ENCODE measurements around the gene ZCCHC14.

Gene ZCCHC14

DNA sequence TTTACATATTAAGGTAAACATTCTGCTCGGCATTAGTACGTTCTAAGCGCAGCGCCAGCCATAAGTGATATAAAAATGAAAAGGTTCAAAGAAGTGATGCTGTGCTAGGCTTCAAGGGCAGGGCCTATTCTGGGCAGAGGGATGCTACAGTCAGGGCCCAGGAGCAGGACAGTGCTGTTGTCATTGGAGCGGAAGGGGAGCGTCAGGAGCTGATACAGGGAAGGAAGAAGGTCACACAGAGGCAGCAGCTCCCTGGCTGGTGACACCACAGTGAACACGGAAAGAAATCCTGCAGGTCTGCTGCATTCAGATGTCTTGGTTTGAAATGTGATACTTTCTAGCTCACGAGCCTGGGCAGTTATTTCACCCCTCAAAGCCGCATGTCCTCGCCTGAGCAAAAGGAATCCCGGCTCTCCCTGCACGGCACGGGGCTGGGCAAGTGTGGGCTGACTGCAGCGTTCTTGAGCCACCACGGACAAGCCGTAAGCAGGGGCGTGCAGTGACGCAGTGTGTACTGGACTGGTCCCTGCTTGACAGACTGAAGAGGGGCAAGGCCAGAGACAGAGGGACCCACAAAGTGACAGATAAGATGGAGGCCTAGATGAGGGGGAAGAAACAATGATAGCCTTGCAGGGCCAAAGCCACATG, 41.1 kb downstream of the ZCCHC14 start:
- Mint-ChIP-seq H3K27ac (no peak overlapping the region), H3K27me3 (ENCODE audit: low read depth) (no peaks in the 10 kb centered on the region), H3K36me3 (ENCODE audit: low read depth) (no peaks in the 10 kb centered on the region), H3K4me1 (ENCODE audit: low read depth) (peaks cover 1% of the 10 kb centered on the region), H3K4me3 (no peak overlapping the region), H3K9me3 (no peaks in the 10 kb centered on the region)

- Mint-ChIP-seq H3K27me3 (ENCODE audit: low read depth) (no peaks in the 10 kb centered on the region), H3K36me3 (ENCODE audit: low read depth) (peaks cover 5% of the 10 kb centered on the region), H3K27ac (no peak overlapping the region), H3K4me1 (ENCODE audit: low read depth) (peaks cover 1% of the 10 kb centered on the region), H3K9me3 (no peaks in the 10 kb centered on the region), H3K4me3 (no peak overlapping the region)
Measured at GRCh38 chr16:87448866-87449265, 44.0 kb downstream of the ZCCHC14 start.

DNA sequence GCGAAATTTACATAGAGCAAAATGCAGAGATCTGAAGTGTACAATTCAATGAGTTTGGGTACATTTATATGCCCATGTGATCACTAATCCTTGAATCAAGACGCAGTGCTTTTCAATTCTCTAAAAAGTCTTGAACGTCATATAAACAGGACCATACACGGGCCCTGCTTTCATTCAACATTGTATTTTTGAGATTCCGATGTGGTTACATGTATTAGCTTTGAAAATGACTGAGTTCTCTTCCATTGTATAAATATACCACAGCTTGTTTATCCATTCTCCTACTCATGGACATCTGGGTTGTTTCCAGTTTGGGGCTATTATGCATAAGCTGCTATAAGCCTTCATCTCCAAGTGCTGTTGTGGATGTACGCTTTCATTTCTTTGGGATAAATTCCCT, 45.5 kb downstream of the ZCCHC14 start:
- no peak overlapping the region for H3K27ac Mint-ChIP-seq
- H3K36me3 Mint-ChIP-seq (ENCODE audit: low read depth) = peaks cover 5% of the 10 kb centered on the region
- no peaks in the 10 kb centered on the region for H3K27me3 Mint-ChIP-seq (ENCODE audit: low read depth)
- H3K9me3 Mint-ChIP-seq = no peaks in the 10 kb centered on the region
- no peak overlapping the region for H3K4me3 Mint-ChIP-seq
- peaks cover 1% of the 10 kb centered on the region for H3K4me1 Mint-ChIP-seq (ENCODE audit: low read depth)

DNA sequence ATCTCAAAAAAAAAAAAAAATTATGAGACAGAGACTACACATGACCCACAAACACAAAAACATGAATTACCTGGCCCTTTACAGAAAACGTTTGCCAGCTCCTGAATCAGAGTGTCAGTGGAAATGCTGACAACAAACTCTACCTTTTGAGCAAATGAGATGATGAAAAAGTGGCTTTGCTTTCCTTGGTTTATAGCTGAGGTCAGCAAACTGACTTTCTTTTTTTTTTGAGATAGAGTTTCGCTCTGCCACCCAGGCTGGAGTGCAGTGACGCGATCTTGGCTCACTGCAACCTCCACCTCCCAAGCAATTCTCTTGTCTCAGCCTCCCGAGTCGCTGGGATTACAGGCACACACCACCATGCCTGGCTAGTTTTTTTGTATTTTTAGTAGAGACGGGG, 46.3 kb downstream of the ZCCHC14 start:
- H3K27ac Mint-ChIP-seq = no peak overlapping the region
- peaks cover 5% of the 10 kb centered on the region for H3K36me3 Mint-ChIP-seq (ENCODE audit: low read depth)
- no peak overlapping the region for H3K4me3 Mint-ChIP-seq
- H3K9me3 Mint-ChIP-seq = no peaks in the 10 kb centered on the region
- H3K4me1 Mint-ChIP-seq (ENCODE audit: low read depth) = peaks cover 1% of the 10 kb centered on the region
- H3K27me3 Mint-ChIP-seq (ENCODE audit: low read depth) = no peaks in the 10 kb centered on the region

DNA sequence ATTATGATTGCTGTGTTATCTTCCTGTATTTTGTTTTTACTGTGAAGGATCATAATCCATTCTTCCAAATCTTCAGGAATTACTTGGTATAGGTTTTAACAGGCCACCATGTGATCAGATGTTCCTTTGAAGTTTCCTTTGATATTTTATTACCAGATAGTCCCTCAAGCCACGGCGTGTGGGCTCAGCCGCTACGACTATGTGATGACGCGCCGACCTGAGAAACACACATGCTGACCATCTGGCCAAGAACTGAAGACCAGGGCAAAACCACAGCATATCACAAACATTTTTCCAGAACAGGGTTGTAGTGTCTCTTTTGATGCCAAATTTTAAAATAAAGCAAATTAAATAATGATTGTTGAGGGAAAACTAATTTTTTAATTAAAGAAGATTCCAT, 47.3 kb downstream of the ZCCHC14 start:
- peaks cover 1% of the 10 kb centered on the region for H3K4me1 Mint-ChIP-seq (ENCODE audit: low read depth)
- H3K36me3 Mint-ChIP-seq (ENCODE audit: low read depth) = peaks cover 5% of the 10 kb centered on the region
- no peak overlapping the region for H3K4me3 Mint-ChIP-seq
- H3K9me3 Mint-ChIP-seq = no peaks in the 10 kb centered on the region
- no peak overlapping the region for H3K27ac Mint-ChIP-seq
- no peaks in the 10 kb centered on the region for H3K27me3 Mint-ChIP-seq (ENCODE audit: low read depth)

DNA sequence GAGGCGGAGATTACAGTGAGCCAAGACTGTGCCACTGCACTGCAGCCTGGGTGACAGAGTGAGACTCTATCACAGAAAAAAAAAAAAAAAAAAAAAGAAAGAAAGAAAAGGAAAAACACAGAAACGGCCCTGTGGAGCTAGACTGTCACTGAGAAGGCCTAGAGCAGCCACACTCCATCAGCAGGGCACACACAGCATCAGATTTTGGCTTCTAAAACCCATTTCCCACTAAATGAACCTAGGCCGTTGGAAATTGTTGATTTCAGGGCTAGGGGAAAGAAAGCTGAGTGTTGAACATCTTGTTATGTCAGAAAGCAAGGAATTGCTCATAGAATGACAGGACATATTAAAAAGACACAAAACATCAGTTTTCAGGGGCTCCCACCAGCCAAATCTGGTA, 48.9 kb downstream of the ZCCHC14 start:
- no peak overlapping the region for H3K4me3 Mint-ChIP-seq
- H3K27ac Mint-ChIP-seq = no peak overlapping the region
- H3K9me3 Mint-ChIP-seq = no peaks in the 10 kb centered on the region
- H3K36me3 Mint-ChIP-seq (ENCODE audit: low read depth) = peaks cover 5% of the 10 kb centered on the region
- H3K27me3 Mint-ChIP-seq (ENCODE audit: low read depth) = no peaks in the 10 kb centered on the region
- H3K4me1 Mint-ChIP-seq (ENCODE audit: low read depth) = no peaks in the 10 kb centered on the region

DNA sequence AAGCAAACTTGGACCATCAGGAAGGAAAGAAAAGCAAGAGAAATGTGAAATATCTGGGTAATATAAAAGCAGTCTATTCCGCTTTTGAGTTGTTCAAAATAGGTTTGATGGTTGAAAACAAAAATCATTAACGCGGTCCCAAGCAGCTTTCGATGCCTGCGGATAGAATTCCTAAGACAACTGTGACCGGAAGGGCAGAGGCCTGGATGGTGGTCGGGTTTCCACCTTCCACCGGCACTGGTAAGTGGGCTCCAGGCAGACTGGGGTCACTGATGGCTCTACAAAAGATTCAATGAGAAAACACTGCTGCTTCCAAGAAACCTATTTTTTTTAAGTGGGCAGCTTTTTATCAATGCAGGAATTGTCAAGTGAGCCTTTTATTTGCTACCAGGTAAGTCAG, 49.8 kb downstream of the ZCCHC14 start:
- Mint-ChIP-seq H3K27ac (no peak overlapping the region), H3K36me3 (ENCODE audit: low read depth) (peaks cover 5% of the 10 kb centered on the region), H3K4me1 (ENCODE audit: low read depth) (no peaks in the 10 kb centered on the region), H3K9me3 (no peaks in the 10 kb centered on the region), H3K27me3 (ENCODE audit: low read depth) (no peaks in the 10 kb centered on the region), H3K4me3 (no peak overlapping the region)

DNA sequence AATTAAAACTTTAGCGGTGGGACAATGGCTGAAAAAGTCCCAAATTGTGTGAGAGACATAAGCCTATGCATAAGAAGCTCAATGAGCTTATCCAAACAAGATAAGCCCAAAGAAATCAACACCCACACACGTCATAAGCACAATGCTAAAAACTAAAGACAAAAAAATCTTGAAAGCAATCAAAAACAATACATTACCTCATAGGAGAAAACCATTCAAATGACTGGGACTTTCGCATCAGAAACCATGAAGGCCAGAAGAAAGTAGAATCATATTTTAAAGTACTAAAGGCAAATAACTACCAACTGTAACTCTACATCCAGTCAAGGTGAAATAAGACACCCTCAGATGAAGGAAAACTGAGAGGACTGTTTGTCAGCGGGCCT, 50.2 kb downstream of the ZCCHC14 start:
- H3K27me3 Mint-ChIP-seq (ENCODE audit: low read depth) = no peaks in the 10 kb centered on the region
- H3K27ac Mint-ChIP-seq = no peak overlapping the region
- H3K4me3 Mint-ChIP-seq = no peak overlapping the region
- H3K9me3 Mint-ChIP-seq = no peaks in the 10 kb centered on the region
- peaks cover 5% of the 10 kb centered on the region for H3K36me3 Mint-ChIP-seq (ENCODE audit: low read depth)
- no peaks in the 10 kb centered on the region for H3K4me1 Mint-ChIP-seq (ENCODE audit: low read depth)

DNA sequence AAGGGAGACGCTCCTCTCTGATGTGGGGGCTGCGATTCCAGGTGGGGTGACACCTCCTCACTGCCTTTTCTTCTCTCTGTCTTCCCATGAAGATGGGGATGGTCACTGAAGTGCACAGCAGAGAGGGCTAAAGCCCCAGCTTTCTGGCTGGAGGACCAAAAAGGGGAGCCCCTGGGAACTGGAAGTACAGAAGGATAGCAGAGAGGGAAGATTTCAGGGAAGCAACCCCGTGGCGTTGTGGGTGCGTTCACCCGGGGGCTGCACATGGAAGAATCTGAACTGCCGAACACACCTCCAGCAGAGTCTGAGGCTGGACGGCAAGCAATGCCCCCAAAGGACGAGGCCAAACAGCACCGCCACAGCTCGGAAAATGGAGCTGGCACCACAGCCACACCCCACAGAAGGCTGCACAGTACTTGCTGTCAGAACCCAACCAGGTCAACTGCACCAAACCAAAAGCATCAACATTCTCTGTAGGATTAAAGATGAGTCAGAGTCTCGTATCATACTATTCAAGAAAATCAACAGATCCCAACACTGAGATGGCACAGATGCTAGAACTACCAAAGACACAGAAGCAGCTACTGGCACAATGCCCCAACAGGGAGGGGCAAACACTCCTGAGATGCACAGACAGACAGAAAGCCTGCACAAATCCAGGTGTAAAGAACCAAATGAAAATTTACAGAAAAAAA, 50.8 kb downstream of the ZCCHC14 start:
- Mint-ChIP-seq H3K27me3 (ENCODE audit: low read depth) (no peaks in the 10 kb centered on the region), H3K4me1 (ENCODE audit: low read depth) (no peaks in the 10 kb centered on the region), H3K9me3 (no peaks in the 10 kb centered on the region), H3K27ac (no peak overlapping the region), H3K4me3 (no peak overlapping the region), H3K36me3 (ENCODE audit: low read depth) (peaks cover 5% of the 10 kb centered on the region)

DNA sequence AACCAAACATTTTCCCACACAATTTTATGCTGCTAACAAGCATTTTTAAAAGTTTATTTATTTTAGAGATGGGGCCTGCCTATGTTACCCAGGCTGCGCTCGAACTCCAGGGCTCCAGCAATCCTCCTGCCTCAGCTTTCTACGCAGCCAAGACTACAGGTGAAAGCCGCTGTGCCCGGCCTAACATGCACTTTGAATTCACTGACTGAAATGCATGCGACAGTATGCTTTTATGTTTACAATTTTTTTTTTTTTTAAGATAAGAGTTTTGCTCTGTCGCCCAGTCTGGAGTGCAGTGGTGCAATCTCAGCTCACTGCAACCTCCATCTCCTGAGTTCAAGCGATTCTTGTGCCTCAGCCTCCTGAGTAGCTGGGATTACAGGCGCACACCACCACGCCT, 52.9 kb downstream of the ZCCHC14 start:
- no peaks in the 10 kb centered on the region for H3K9me3 Mint-ChIP-seq
- H3K4me3 Mint-ChIP-seq = no peak overlapping the region
- H3K27me3 Mint-ChIP-seq (ENCODE audit: low read depth) = peaks cover 14% of the 10 kb centered on the region
- peaks cover 2% of the 10 kb centered on the region for H3K36me3 Mint-ChIP-seq (ENCODE audit: low read depth)
- no peak overlapping the region for H3K27ac Mint-ChIP-seq
- peaks cover 8% of the 10 kb centered on the region for H3K4me1 Mint-ChIP-seq (ENCODE audit: low read depth)

DNA sequence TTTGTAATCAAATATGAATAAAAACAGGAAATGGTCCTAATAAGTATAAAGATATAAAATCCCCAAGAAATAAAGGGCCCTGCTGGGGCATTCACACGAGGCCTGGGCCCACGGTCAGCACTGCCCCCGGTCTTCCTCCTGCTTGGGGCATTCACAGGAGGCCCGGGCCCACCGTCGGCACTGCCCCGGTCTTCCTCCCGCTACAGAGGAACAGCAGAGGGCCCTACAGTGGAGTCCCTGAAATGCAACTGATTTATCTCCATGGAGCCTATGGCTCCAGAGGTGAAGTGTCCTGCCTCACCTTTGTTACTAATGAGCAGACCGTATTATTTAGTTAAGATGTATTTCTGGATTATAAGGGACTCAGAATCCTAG, 54.2 kb downstream of the ZCCHC14 start:
- Mint-ChIP-seq H3K4me3 (no peak overlapping the region), H3K27me3 (ENCODE audit: low read depth) (peaks cover 15% of the 10 kb centered on the region), H3K27ac (no peak overlapping the region), H3K4me1 (ENCODE audit: low read depth) (peaks cover 8% of the 10 kb centered on the region), H3K9me3 (no peaks in the 10 kb centered on the region), H3K36me3 (ENCODE audit: low read depth) (no peaks in the 10 kb centered on the region)

DNA sequence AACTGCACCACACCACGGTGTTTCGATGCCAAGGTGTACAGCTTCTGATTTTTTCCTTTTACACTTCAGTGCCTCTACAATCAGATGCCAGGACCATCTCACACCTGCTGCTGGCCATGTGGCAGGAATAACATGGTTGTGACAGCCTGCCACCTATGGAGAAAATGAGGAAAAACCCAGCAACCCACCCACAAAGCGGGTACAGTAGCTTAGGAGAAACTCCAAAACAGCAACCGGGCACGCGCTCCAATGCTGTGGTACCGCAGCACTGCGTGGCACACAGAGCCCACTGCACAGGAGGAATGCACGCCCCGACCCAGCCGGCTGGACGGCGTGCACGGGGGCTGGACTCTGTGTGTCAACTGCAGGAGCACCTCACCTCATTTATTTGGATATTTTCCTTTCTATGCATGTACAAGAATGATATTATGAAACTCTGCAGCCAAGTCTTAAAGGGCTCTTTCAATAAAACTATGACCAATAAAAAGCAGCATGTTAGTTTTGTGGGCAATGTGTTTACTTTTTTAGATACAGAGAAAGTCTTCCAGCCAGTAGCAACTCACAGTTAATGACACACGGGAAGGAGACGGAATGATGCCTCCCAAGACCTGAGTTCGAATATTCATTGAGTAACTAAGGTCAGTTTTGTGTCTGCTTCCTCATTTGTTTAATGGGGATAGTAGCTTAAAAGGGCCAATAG, 54.8 kb downstream of the ZCCHC14 start:
- H3K27me3 Mint-ChIP-seq (ENCODE audit: low read depth) = peaks cover 15% of the 10 kb centered on the region
- no peak overlapping the region for H3K27ac Mint-ChIP-seq
- no peaks in the 10 kb centered on the region for H3K9me3 Mint-ChIP-seq
- no peak overlapping the region for H3K4me3 Mint-ChIP-seq
- peaks cover 8% of the 10 kb centered on the region for H3K4me1 Mint-ChIP-seq (ENCODE audit: low read depth)
- H3K36me3 Mint-ChIP-seq (ENCODE audit: low read depth) = peaks cover under 1% of the 10 kb centered on the region

DNA sequence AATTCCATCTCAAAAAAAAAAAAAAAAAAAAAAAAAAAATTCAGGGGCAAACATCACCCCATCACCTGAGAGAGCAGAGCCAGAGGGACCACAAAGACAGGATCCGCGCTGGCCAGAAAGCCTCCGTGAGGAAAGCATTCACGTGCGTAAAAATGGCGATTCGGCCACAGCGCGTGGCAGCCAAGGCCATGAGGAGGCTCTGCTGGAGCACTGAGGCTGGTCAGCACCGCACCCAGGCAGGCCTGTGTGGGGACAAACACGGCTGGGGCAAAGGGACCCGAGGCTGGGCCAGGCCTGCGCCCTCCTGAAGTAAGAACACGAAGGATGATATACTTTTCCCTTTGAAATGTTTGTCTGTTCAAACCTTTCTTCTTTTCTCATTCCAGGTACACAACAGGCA, 55.5 kb downstream of the ZCCHC14 start:
- peaks cover 1% of the 10 kb centered on the region for H3K36me3 Mint-ChIP-seq (ENCODE audit: low read depth)
- H3K9me3 Mint-ChIP-seq = no peaks in the 10 kb centered on the region
- H3K27ac Mint-ChIP-seq = no peak overlapping the region
- H3K27me3 Mint-ChIP-seq (ENCODE audit: low read depth) = peaks cover 15% of the 10 kb centered on the region
- no peak overlapping the region for H3K4me3 Mint-ChIP-seq
- H3K4me1 Mint-ChIP-seq (ENCODE audit: low read depth) = peaks cover 8% of the 10 kb centered on the region

GRCh38 chr16:87436225-87437172, 56.3 kb downstream of the ZCCHC14 start:
- no peak overlapping the region for H3K27ac Mint-ChIP-seq
- no peaks in the 10 kb centered on the region for H3K9me3 Mint-ChIP-seq
- peaks cover 15% of the 10 kb centered on the region for H3K27me3 Mint-ChIP-seq (ENCODE audit: low read depth)
- peaks cover 8% of the 10 kb centered on the region for H3K4me1 Mint-ChIP-seq (ENCODE audit: low read depth)
- H3K4me3 Mint-ChIP-seq = peak overlapping the region; percentile 25
- peaks cover 1% of the 10 kb centered on the region for H3K36me3 Mint-ChIP-seq (ENCODE audit: low read depth)
